GM23338 (cell line): ENCODE data around the gene IRAK2. TPM values are rescaled to one million over a fixed set of nuclear protein-coding genes. Genes with fewer than 3 reads are reported as not detected.

Experiments
- ATAC-seq: fragments of 200-7000 bp; cut with Tn5 transposase; 3 replicates; pipeline ENCODE4 v1.9.1; 2020
- DNase-seq: peaks from one replicate; pipeline ENCODE4 v3.0.0-alpha.2; 2015; ENCODE audit warnings: low spot score
- H2AFZ ChIP-seq: fragments of 200-600 bp; sonication (generic); 2 replicates; pipeline ENCODE4 v1.8.0; 2016; ENCODE audit warnings: antibody characterized with exemption, mild to moderate bottlenecking, moderate library complexity
- H3F3A ChIP-seq: fragments of 200-600 bp; sonication (generic); replicated peaks from 2 replicates; pipeline ENCODE4 v1.8.0; 2017; ENCODE audit warnings: antibody characterized with exemption, mixed run types, low read depth
- H3K27ac ChIP-seq: fragments of 200-600 bp; sonication (generic); 2 replicates; pipeline ENCODE4 v1.6.1; 2016; ENCODE audit warnings: low read depth
- H3K27me3 ChIP-seq: fragments of 200-600 bp; sonication (generic); 2 replicates; pipeline ENCODE4 v1.8.0; 2016; ENCODE audit warnings: mild to moderate bottlenecking, mixed run types, moderate library complexity; ENCODE audit not compliant: insufficient read depth
- H3K36me3 ChIP-seq: fragments of 200-600 bp; sonication (generic); 2 replicates; pipeline ENCODE4 v1.8.0; 2016; ENCODE audit warnings: mild to moderate bottlenecking; ENCODE audit not compliant: insufficient read depth
- H3K4me1 ChIP-seq: fragments of 200-600 bp; sonication (generic); 2 replicates; pipeline ENCODE4 v1.8.0; 2016; ENCODE audit warnings: mild to moderate bottlenecking, moderate library complexity; ENCODE audit not compliant: insufficient read depth
- H3K4me2 ChIP-seq: fragments of 200-600 bp; sonication (generic); 2 replicates; pipeline ENCODE4 v1.7.1; 2017; ENCODE audit warnings: mixed run types
- H3K4me3 ChIP-seq: fragments of 200-600 bp; sonication (generic); 2 replicates; pipeline ENCODE4 v1.6.1; 2016; ENCODE audit warnings: mixed run types
- H3K79me2 ChIP-seq: fragments of 200-600 bp; sonication (generic); replicated peaks from 2 replicates; pipeline ENCODE4 v1.8.0; 2017; ENCODE audit warnings: mild to moderate bottlenecking; ENCODE audit not compliant: insufficient read depth
- H3K9me2 ChIP-seq: fragments of 200-600 bp; sonication (generic); 2 replicates; pipeline ENCODE4 v1.8.0; 2017; ENCODE audit not compliant: insufficient read depth
- H4K20me1 ChIP-seq: fragments of 200-600 bp; sonication (generic); replicated peaks from 2 replicates; pipeline ENCODE4 v1.8.0; 2017; ENCODE audit warnings: mild to moderate bottlenecking; ENCODE audit not compliant: insufficient read depth
- H3K27ac Mint-ChIP-seq: 2 replicates; pipeline ENCODE4 v1.8.0; 2020; ENCODE audit warnings: inconsistent platforms, mild to moderate bottlenecking, moderate library complexity, mixed read lengths
- H3K27me3 Mint-ChIP-seq: 3 replicates; pipeline ENCODE4 v1.8.0; 2022; ENCODE audit warnings: low read depth, mild to moderate bottlenecking, moderate library complexity, mixed read lengths, inconsistent platforms; ENCODE audit not compliant: insufficient read depth, poor library complexity
- H3K36me3 Mint-ChIP-seq: 3 replicates; pipeline ENCODE4 v1.8.0; 2021; ENCODE audit warnings: low read depth, mild to moderate bottlenecking, inconsistent platforms, moderate library complexity, mixed read lengths
- H3K4me1 Mint-ChIP-seq: 3 replicates; pipeline ENCODE4 v1.8.0; 2020; ENCODE audit warnings: mild to moderate bottlenecking, inconsistent platforms, mixed read lengths
- H3K4me3 Mint-ChIP-seq: 3 replicates; pipeline ENCODE4 v1.8.0; 2021; ENCODE audit warnings: moderate library complexity, mild to moderate bottlenecking, inconsistent platforms, mixed read lengths
- H3K9me3 Mint-ChIP-seq: 3 replicates; pipeline ENCODE4 v1.8.0; 2020; ENCODE audit warnings: moderate library complexity, mild to moderate bottlenecking, inconsistent platforms, mixed read lengths
- CREB1 ChIP-seq: fragments of 250-450 bp; sonication (Bioruptor Pico); IDR thresholded peaks from 2 replicates; pipeline ENCODE4 v1.5.0; 2020; ENCODE audit warnings: low read depth, mild to moderate bottlenecking, moderate library complexity
- CTCF ChIP-seq, 2 experiments: fragments of 200-600 bp in 1 of 2; sonication (generic) in 1 of 2; conservative IDR thresholded peaks; 2 replicates each; pipeline versions ENCODE4 v1.5.1 to v1.6.1; 2016 to 2017; ENCODE audit warnings: antibody characterized with exemption in 2 of 2, low read depth in 2 of 2, mild to moderate bottlenecking in 2 of 2, moderate library complexity in 1 of 2
- ETS1 ChIP-seq: IDR thresholded peaks from 2 replicates; pipeline ENCODE4 v1.6.1; 2016; ENCODE audit warnings: antibody characterized with exemption
- EZH2 ChIP-seq: fragments of 200-600 bp; sonication (generic); IDR thresholded peaks from one replicate; pipeline ENCODE4 v1.8.0; 2017; ENCODE audit warnings: antibody characterized with exemption, mild to moderate bottlenecking, low read depth; ENCODE audit not compliant: unreplicated experiment
- STAT1 ChIP-seq: IDR thresholded peaks from one replicate; pipeline ENCODE4 v1.6.1; 2016; ENCODE audit warnings: antibody characterized with exemption; ENCODE audit not compliant: unreplicated experiment
- ZNF331 ChIP-seq: fragments of 250-450 bp; sonication (Bioruptor Pico); IDR thresholded peaks from 2 replicates; pipeline ENCODE4 v1.5.0; 2020; ENCODE audit warnings: low read depth, mild to moderate bottlenecking, moderate library complexity
- polyA plus RNA-seq: library from polyadenylated mRNA; unstranded; fragments of >200 nt; fragmentation: Nextera tagmentation; extraction: Ambion mirVana; gene quantifications from 2 replicates; pipeline ENCODE4 v1.2.1, GENCODE V29; 2016
- total RNA-seq: library from RNA; depleted of rRNA; stranded (reverse); fragments of >200 nt; shearing (Covaris generic); gene quantifications from 2 replicates; pipeline ENCODE4 v1.2.3, GENCODE V29; 2014

The IRAK2 gene
- total and polyA plus RNA-seq, 2 experiments from 2014 or later = 0.37 to 1.4 TPM

- TF ChIP-seq CTCF (conservative IDR thresholded peaks at IDR 0.05; ENCODE audit: low read depth in 2 of 2) (no peak), ZNF331 (CRISPR knock-in tag) (no peak), STAT1 (no peak)
Observed at GRCh38 chr3:10213156-10213792, 48.6 kb downstream of the IRAK2 start (continued).

- Histone ChIP-seq H3K27ac (no peak overlapping the region), H3K4me3 (no peak overlapping the region), H3K4me1 (no peaks in the 10 kb centered on the region), H2AFZ (no peak overlapping the region), H4K20me1 (no peaks in the 10 kb centered on the region), H3K27me3 (no peaks in the 10 kb centered on the region), H3K79me2 (no peaks in the 10 kb centered on the region), H3K36me3 (no peaks in the 10 kb centered on the region), H3K4me2 (no peak overlapping the region), H3K9me2 (no peaks in the 10 kb centered on the region), H3F3A (no peaks in the 10 kb centered on the region)
- TF ChIP-seq ETS1 (no peak), STAT1 (no peak), EZH2 (no peak), CREB1 (CRISPR knock-in tag) (no peak)
- peaks cover 12% of the 10 kb centered on the region for H3K9me3 Mint-ChIP-seq
- DNase-seq (no peak), ATAC-seq (no peak)
- peaks cover 6% of the 10 kb centered on the region for H3K4me1 Mint-ChIP-seq
- peaks cover 12% of the 10 kb centered on the region for H3K36me3 Mint-ChIP-seq
- peaks cover 5% of the 10 kb centered on the region for H3K27me3 Mint-ChIP-seq
- no peak overlapping the region for H3K4me3 Mint-ChIP-seq
- no peak overlapping the region for H3K27ac Mint-ChIP-seq
Observed at GRCh38 chr3:10215578-10216368, 51.1 kb downstream of the IRAK2 start.

- Histone ChIP-seq H2AFZ (no peak overlapping the region), H3K4me1 (no peaks in the 10 kb centered on the region), H3K27ac (no peak overlapping the region), H3K4me3 (no peak overlapping the region), H3K4me2 (no peak overlapping the region), H4K20me1 (no peaks in the 10 kb centered on the region), H3K36me3 (no peaks in the 10 kb centered on the region), H3K9me2 (no peaks in the 10 kb centered on the region), H3F3A (no peaks in the 10 kb centered on the region), H3K27me3 (no peaks in the 10 kb centered on the region), H3K79me2 (no peaks in the 10 kb centered on the region)
- no peak overlapping the region for H3K4me3 Mint-ChIP-seq
- H3K36me3 Mint-ChIP-seq = peaks cover 16% of the 10 kb centered on the region
- no peak overlapping the region for H3K27ac Mint-ChIP-seq
- H3K9me3 Mint-ChIP-seq = peaks cover 12% of the 10 kb centered on the region
- peaks cover 8% of the 10 kb centered on the region for H3K4me1 Mint-ChIP-seq
- no peak for DNase-seq
- no peak for TF ChIP-seq STAT1
- no peak for TF ChIP-seq EZH2
- TF ChIP-seq CTCF (conservative IDR thresholded peaks at IDR 0.05; ENCODE audit: low read depth in 2 of 2) = no peak
- no peak for ATAC-seq
- H3K27me3 Mint-ChIP-seq = peaks cover 10% of the 10 kb centered on the region
Observed at GRCh38 chr3:10217359-10217758, 52.6 kb downstream of the IRAK2 start.
